Spinal cord (tissue), 10 donors: ENCODE results near the gene FMNL1. TPM values are rescaled to one million over a fixed set of nuclear protein-coding genes. Genes with fewer than 3 reads are reported as not detected.

Experiments
- DNase-seq, 6 donors: peaks; one replicate each; pipeline versions ENCODE4 v3.0.0 to v3.0.0-alpha.2; 2013 to 2015; ENCODE audit warnings: low spot score in 6 of 6, low read depth in 4 of 6
- H3K27ac ChIP-seq: one replicate; pipeline ENCODE4 v1.5.1; 2013; ENCODE audit warnings: low read depth, low read length, control low read depth
- H3K27me3 ChIP-seq: one replicate; pipeline ENCODE4 v1.6.1; 2013; ENCODE audit warnings: low read length; ENCODE audit not compliant: control insufficient read depth, insufficient read depth
- H3K36me3 ChIP-seq: one replicate; pipeline ENCODE4 v1.6.1; 2013; ENCODE audit warnings: low read length; ENCODE audit not compliant: control insufficient read depth, insufficient read depth
- H3K4me1 ChIP-seq: one replicate; pipeline ENCODE4 v1.6.1; 2013; ENCODE audit warnings: low read length; ENCODE audit not compliant: control insufficient read depth, insufficient read depth
- H3K4me3 ChIP-seq: one replicate; pipeline ENCODE4 v1.5.1; 2013; ENCODE audit warnings: low read depth, low read length, control low read depth
- H3K9me3 ChIP-seq: one replicate; pipeline ENCODE4 v1.6.1; 2013; ENCODE audit warnings: low read length; ENCODE audit not compliant: control insufficient read depth, insufficient read depth
- WGBS: methylation state at CpG from one replicate; pipeline ENCODE4 v1.1.5; 2013; ENCODE audit warnings: missing lambda C conversion rate; ENCODE audit not compliant: insufficient coverage; 5-methylcytosine and 5-hydroxymethylcytosine counted together
- polyA plus RNA-seq, 2 donors: library from polyadenylated mRNA; unstranded; fragments of 120-200 nt; gene quantifications; one replicate each; pipeline ENCODE4 v1.2.1, GENCODE V29; 2013; ENCODE audit not compliant: insufficient read length in 2 of 2
- total RNA-seq, 2 donors: library from RNA; depleted of rRNA in 1 of 2; stranded (reverse); fragments of 120-200 nt in 1 of 2; fragments of >200 nt in 1 of 2; gene quantifications; one replicate each; pipeline versions ENCODE4 v1.2.3 to v1.2.4, GENCODE V29; 2013 to 2014
- donor health status: healthy.

Gene FMNL1
- total and polyA plus RNA-seq, 4 donors, result 3.5 to 22.0 (median 19.6) TPM

DNA sequence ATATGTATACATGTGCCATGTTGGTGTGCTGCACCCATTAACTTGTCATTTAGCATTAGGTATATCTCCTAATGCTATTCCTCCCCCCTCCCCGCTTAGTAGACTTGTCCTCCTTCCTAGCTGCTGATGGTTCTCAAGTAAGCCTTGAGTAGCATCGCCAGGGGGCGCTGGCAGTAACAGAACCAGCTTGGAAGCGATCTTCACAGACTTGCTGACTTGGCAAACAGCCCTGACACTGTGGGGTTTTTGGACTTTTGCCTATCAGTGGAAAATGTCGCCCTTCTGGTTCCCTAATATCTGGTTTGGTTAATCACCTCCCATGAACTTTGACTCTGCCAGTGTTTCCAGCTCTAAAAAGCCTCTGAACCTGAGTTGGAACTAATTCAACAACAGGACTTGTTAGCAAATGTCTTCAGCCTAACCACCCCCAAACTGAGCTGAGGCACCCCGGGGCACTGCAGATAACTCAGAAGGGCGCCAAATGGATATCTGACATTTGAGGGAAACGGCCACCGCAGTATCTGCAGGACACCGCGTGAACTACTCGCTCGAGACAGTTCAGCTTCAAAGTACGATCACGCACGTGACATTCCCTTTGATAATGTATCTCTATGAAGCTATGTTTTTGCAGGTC is 55.6 kb downstream of the FMNL1 start:
- Histone ChIP-seq H3K27ac (peak overlapping the region; percentile 15), H3K4me1 (peaks cover 5% of the 10 kb centered on the region)
- WGBS, result 43% methylated on average over 16 of the region's 16 CpGs

GRCh38 chr17:45277992-45278391 is 56.3 kb downstream of the FMNL1 start:
- 50% methylated on average over 2 of the region's 7 CpGs for WGBS
- H3K27ac ChIP-seq, result no peak overlapping the region
- H3K4me3 ChIP-seq, result no peak overlapping the region
- H3K27me3 ChIP-seq, result no peaks in the 10 kb centered on the region
- peaks cover 10% of the 10 kb centered on the region for H3K4me1 ChIP-seq
- H3K36me3 ChIP-seq, result peaks cover 40% of the 10 kb centered on the region
- H3K9me3 ChIP-seq, result no peaks in the 10 kb centered on the region
- DNase-seq, result no peak

More for the DNA sequence above, 55.6 kb downstream of the FMNL1 start:
- Histone ChIP-seq H3K4me3 (no peak overlapping the region), H3K9me3 (no peaks in the 10 kb centered on the region), H3K36me3 (peaks cover 37% of the 10 kb centered on the region), H3K27me3 (no peaks in the 10 kb centered on the region)
- DNase-seq, result peak; percentile 60 to 97 (median 87)

DNA sequence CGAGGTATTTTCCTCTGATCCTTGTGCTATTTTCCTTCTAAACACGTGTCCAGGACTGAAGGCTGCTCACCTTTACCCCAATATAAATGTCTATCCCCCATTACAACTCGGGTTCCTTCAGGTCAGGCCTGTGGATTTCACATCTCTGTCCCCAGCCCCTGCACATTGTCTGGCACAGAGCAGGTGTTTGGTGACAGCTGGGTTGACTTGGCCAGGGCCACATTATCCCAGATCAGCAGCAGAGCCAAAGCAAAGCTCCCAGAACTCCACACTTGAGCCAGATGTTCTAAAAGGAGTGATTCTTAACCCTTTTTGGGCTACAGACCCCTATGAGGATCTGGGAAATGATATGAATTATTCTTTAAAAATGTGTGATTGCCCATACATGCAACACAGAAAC is 58.2 kb downstream of the FMNL1 start:
- Histone ChIP-seq H3K4me3 (no peak overlapping the region), H3K27me3 (no peaks in the 10 kb centered on the region), H3K4me1 (peaks cover 11% of the 10 kb centered on the region), H3K27ac (no peak overlapping the region), H3K9me3 (no peaks in the 10 kb centered on the region), H3K36me3 (peaks cover 42% of the 10 kb centered on the region)
- no peak for DNase-seq
- WGBS, result 96% methylated on average over 3 of the region's 3 CpGs

- Histone ChIP-seq H3K9me3 (no peaks in the 10 kb centered on the region), H3K4me1 (peaks cover 22% of the 10 kb centered on the region), H3K36me3 (peaks cover 65% of the 10 kb centered on the region), H3K27me3 (no peaks in the 10 kb centered on the region), H3K27ac (no peak overlapping the region), H3K4me3 (no peak overlapping the region)
- WGBS, result 78% methylated on average over 8 of the region's 21 CpGs
- DNase-seq, result no peak
Measured at GRCh38 chr17:45282683-45283644, 61.3 kb downstream of the FMNL1 start.

- Histone ChIP-seq H3K27ac (no peak overlapping the region), H3K4me1 (peaks cover 30% of the 10 kb centered on the region), H3K4me3 (no peak overlapping the region), H3K9me3 (no peaks in the 10 kb centered on the region), H3K36me3 (peaks cover 65% of the 10 kb centered on the region), H3K27me3 (no peaks in the 10 kb centered on the region)
- 98% methylated on average over 6 of the region's 10 CpGs for WGBS
- DNase-seq, result no peak
Measured at GRCh38 chr17:45283711-45284110, 62.0 kb downstream of the FMNL1 start.

GRCh38 chr17:45284176-45285140 is 62.8 kb downstream of the FMNL1 start:
- H3K4me1 ChIP-seq, result peaks cover 37% of the 10 kb centered on the region
- H3K27ac ChIP-seq, result no peak overlapping the region
- 91% methylated on average over 21 of the region's 21 CpGs for WGBS
- DNase-seq, result no peak
- H3K9me3 ChIP-seq, result no peaks in the 10 kb centered on the region
- H3K36me3 ChIP-seq, result peaks cover 68% of the 10 kb centered on the region
- no peaks in the 10 kb centered on the region for H3K27me3 ChIP-seq
- H3K4me3 ChIP-seq, result no peak overlapping the region

GRCh38 chr17:45286286-45286685 is 64.6 kb downstream of the FMNL1 start:
- H3K4me3 ChIP-seq, result no peak overlapping the region
- H3K9me3 ChIP-seq, result no peaks in the 10 kb centered on the region
- H3K27ac ChIP-seq, result no peak overlapping the region
- H3K27me3 ChIP-seq, result no peaks in the 10 kb centered on the region
- peaks cover 52% of the 10 kb centered on the region for H3K4me1 ChIP-seq
- DNase-seq, result no peak
- H3K36me3 ChIP-seq, result peaks cover 72% of the 10 kb centered on the region
- WGBS, result 93% methylated on average over 5 of the region's 5 CpGs

- Histone ChIP-seq H3K4me3 (no peak overlapping the region), H3K4me1 (peaks cover 60% of the 10 kb centered on the region), H3K27ac (no peak overlapping the region), H3K36me3 (peaks cover 65% of the 10 kb centered on the region), H3K27me3 (no peaks in the 10 kb centered on the region), H3K9me3 (no peaks in the 10 kb centered on the region)
- DNase-seq, result peak in 2 of 6 donors; percentile 60 to 62
- 46% methylated on average over 10 of the region's 10 CpGs for WGBS
Measured at GRCh38 chr17:45287526-45288500, 66.1 kb downstream of the FMNL1 start.
